ENCODE results near the gene ALOX15B.
"Not testable (repeated sequence)": the region's sequence is repeated elsewhere in the genome, so short reads cannot be mapped to it uniquely, and the experiment has no call there.

The ALOX15B gene

DNA sequence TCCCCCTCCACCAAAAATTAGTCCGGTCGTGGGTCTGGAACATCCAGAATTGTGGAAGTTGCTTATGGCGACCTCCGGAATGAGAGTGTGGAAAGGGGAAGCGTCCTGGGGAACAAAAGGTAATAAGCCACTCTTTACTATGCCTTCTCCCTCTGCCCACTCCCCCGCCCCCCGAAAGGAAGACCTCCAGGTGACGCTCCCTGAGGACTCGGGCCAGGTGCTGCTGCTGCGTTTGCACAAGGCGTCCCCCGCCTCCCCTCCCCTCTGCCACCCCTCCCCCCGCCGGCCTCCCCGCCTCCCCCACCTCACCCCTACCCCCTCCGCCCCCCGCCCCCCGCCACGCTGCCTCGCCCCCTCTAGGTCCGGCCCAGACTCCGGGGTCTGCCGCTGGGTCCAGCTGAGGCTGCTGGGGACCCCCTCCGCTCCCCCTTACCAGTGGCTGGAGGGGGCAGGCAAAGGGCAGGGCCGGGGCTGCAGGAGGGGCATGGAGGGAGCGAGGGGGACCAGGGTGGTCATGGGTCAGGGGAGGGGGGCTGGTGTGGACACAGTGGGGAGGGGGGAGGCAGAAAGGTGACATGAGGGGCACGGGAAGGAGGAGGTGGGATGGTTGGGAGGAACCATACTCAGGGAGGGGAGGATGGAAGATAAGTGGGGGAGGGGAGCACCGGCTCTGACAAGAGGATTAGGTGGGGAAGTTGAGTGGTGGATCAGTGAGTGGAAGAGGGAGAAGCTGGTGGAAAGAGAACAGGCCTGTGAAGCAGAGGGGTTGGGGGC lies 25.1 kb downstream of the ALOX15B start:
- no peak for DNase-seq

- DNase-seq, result no peak
Observed at GRCh38 chr17:8064561-8065019, 25.7 kb downstream of the ALOX15B start.

- DNase-seq, result no peak
Observed at GRCh38 chr17:8066841-8067775, 28.2 kb downstream of the ALOX15B start.

DNA sequence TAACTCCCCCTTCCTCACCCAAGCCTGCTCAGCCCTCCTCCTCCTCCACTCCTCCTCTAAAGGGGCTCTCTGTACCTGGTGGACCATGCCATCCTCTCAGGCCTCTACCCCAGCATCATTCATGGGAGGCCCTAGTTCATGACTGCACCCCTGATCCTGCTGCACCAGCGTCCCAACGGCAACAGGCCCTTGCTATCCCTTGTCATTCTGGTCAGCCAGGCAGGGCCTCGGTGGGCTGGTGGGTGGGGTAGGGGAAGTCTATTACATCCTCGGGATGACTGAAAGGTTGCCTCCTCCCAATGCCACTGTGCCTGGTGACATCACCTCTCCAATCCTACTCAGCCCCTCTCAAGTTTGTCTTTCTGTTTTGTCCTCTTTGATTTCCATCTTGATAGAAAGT lies 28.9 kb downstream of the ALOX15B start:
- DNase-seq, result no peak

GRCh38 chr17:8068736-8069586 lies 30.1 kb downstream of the ALOX15B start:
- DNase-seq, result no peak

- DNase-seq, result no peak
Observed at GRCh38 chr17:8069587-8069860, 30.7 kb downstream of the ALOX15B start.

GRCh38 chr17:8071496-8071895 lies 32.6 kb downstream of the ALOX15B start:
- DNase-seq, result no peak

- no peak for DNase-seq
Observed at GRCh38 chr17:8072341-8072728, 33.5 kb downstream of the ALOX15B start.

DNA sequence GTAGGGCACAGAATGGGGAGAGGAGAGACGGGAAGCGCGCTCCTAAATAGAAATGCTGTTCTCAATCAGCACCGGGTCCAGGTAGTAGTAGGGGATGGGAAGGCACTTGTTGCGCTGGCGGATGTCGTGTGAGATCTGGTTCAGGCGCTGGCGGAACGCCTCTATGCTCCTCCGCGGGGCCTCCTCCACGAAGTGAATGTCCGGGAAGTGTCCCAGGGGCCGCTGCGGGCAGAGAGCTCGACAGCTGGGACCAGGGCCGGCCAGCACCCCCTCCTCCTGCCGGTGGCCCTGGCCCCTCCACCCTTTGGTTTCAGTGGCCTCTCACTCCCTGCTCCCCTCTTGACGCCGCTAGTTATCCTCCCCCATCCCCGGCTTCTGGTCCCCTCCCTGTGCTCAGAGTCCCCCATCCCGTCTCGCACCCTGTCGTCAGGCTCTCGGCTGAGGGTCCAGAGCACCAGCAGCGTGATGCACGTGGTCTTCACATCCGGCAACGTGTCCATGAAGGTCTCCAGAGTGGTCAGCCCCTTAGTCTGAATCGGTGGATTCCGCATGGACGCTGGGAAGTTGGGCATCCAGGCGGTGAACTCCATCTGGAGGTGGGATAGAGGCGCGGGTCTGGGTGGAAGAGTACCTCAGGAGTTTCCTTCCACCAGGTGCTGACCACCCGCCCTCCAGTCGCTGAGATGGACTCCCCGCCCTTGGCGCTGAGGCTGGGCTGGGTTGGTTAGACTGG lies 34.0 kb downstream of the ALOX15B start:
- no peak for DNase-seq

GRCh38 chr17:8073627-8074484 lies 35.0 kb downstream of the ALOX15B start:
- DNase-seq, result no peak

- no peak for DNase-seq
Observed at GRCh38 chr17:8074554-8074953, 35.7 kb downstream of the ALOX15B start.

DNA sequence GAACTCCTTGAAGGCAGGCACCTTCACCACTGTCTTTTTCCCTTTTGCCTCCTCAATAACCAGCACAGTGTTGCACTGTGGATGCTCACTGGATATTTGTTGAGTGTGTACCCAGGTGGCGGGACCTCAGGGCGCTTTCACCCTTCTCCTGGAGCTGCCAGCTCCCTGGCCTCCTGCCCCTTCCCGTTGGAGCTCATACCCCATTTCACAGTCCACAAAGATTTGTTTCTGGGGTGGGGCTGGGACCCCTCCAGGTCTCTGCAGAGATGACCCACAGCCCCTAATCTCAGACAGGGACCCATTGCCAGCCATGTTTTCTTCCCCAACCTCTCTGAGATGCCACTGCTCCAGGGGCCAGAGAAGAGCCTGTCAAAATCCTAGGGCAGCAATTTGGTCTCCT lies 36.2 kb downstream of the ALOX15B start:
- DNase-seq, result no peak

DNA sequence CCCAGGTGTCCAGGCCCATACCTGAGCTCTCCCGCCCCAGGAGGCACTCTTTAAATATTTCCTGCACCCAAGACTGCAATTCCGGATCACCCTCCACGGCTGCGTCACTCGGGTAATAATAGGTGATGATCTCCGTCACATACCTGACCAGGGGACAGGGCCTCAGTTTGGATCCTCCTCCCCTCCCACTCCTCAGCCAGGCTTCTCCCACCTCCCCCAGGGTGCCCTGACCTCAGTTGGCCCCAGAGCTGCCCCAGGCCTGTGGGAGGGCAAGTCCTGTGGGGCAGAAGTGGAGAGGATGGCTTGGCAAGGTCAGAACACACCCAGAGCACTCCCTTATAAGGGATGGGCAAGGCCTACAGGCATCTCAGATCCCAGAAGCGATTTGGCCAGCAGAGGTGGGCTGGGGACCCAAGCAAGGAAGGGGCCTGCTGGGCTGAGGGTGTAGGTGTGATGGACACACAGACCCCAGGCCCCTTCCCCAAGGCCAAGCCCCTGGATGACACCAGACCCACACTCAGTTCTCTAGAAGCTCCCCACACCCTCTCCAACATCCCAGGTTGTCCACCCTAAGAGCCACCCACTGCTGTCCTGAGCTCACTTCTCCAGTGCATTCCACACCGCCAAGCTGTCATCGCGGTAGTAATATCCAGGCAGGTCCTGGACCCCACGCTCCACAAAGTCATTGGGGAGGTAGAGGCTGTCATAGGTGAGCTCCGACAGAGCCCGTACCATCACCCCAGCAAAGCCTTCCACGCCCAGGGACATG lies 36.9 kb downstream of the ALOX15B start:
- no peak for DNase-seq

GRCh38 chr17:8076502-8077266 lies 37.8 kb downstream of the ALOX15B start:
- no peak for DNase-seq

- not testable (repeated sequence) for DNase-seq
Observed at GRCh38 chr17:8077939-8078338, 39.1 kb downstream of the ALOX15B start.

GRCh38 chr17:8079291-8080207 lies 40.7 kb downstream of the ALOX15B start:
- no peak for DNase-seq

GRCh38 chr17:8080208-8080798 lies 41.4 kb downstream of the ALOX15B start:
- no peak for DNase-seq

- DNase-seq, result no peak
Observed at GRCh38 chr17:8080799-8081219, 42.0 kb downstream of the ALOX15B start.

All from GOT3 (cell line).